HL-60 (cell line): Measurements from ENCODE around the gene TTC27.

Source experiments
- DNase-seq, 2 experiments: peaks; one replicate each; pipeline ENCODE4 v3.0.0-alpha.2; 2010 to 2020; ENCODE audit warnings: low read depth in 1 of 2, low spot score in 1 of 2
- H3K27ac ChIP-seq: fragments of 250-450 bp; sonication (Bioruptor Pico); replicated peaks from 2 replicates; pipeline ENCODE4 v1.5.1; 2020; ENCODE audit warnings: mild to moderate bottlenecking, moderate library complexity
- H3K27me3 ChIP-seq: fragments of 250-450 bp; sonication (Bioruptor Pico); 2 replicates; pipeline ENCODE4 v1.5.1; 2021; ENCODE audit warnings: mild to moderate bottlenecking, moderate library complexity; ENCODE audit not compliant: insufficient read depth, poor library complexity, severe bottlenecking
- H3K4me3 ChIP-seq: replicated peaks from 2 replicates; pipeline ENCODE4 v1.5.1; 2011; ENCODE audit warnings: mild to moderate bottlenecking, control low read depth, low read length; ENCODE audit not compliant: insufficient read depth
- GABPA ChIP-seq: IDR thresholded peaks from 2 replicates; pipeline ENCODE4 v1.6.1; 2012; ENCODE audit warnings: low read depth
- POLR2AphosphoS5 ChIP-seq: IDR thresholded peaks from 2 replicates; pipeline ENCODE4 v1.6.1; 2012; ENCODE audit warnings: low read depth
- SPI1 ChIP-seq: IDR thresholded peaks from 2 replicates; pipeline ENCODE4 v1.6.1; 2012; ENCODE audit warnings: low read depth, mild to moderate bottlenecking, borderline replicate concordance
- TF ChIP-seq, protein P1 (sequence below): IDR thresholded peaks from one replicate; pipeline ENCODE4 v1.5.1; 2011; ENCODE audit warnings: low read length, control low read depth, inconsistent platforms; ENCODE audit not compliant: insufficient read depth
- TF ChIP-seq, protein P2 (sequence below): IDR thresholded peaks from 2 replicates; pipeline ENCODE4 v1.6.1; 2012; ENCODE audit warnings: low read depth; ENCODE audit not compliant: insufficient replicate concordance

Gene TTC27

DNA sequence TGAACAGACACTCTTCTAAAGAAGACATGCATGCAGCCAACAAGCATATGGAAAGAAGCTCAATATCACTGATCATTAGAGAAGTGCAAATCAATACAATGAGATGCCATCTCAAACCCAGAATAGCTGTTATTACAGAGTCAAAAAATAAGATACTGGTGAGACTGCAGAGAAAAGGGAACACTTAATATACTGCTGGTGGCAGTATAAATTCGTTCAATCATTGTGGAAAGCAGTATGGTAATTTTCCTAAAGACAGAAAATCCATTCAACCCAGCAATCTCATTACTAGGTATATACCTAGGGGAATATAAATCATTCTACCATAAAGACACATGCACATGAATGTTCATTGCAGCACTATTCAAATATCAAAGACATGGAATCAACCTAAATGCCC lies 202.3 kb downstream of the TTC27 start:
- TF ChIP-seq GABPA (no peak), SPI1 (no peak), POLR2AphosphoS5 (no peak)
- TF ChIP-seq, protein P1, sequence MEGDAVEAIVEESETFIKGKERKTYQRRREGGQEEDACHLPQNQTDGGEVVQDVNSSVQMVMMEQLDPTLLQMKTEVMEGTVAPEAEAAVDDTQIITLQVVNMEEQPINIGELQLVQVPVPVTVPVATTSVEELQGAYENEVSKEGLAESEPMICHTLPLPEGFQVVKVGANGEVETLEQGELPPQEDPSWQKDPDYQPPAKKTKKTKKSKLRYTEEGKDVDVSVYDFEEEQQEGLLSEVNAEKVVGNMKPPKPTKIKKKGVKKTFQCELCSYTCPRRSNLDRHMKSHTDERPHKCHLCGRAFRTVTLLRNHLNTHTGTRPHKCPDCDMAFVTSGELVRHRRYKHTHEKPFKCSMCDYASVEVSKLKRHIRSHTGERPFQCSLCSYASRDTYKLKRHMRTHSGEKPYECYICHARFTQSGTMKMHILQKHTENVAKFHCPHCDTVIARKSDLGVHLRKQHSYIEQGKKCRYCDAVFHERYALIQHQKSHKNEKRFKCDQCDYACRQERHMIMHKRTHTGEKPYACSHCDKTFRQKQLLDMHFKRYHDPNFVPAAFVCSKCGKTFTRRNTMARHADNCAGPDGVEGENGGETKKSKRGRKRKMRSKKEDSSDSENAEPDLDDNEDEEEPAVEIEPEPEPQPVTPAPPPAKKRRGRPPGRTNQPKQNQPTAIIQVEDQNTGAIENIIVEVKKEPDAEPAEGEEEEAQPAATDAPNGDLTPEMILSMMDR, result no peak
- TF ChIP-seq, protein P2, sequence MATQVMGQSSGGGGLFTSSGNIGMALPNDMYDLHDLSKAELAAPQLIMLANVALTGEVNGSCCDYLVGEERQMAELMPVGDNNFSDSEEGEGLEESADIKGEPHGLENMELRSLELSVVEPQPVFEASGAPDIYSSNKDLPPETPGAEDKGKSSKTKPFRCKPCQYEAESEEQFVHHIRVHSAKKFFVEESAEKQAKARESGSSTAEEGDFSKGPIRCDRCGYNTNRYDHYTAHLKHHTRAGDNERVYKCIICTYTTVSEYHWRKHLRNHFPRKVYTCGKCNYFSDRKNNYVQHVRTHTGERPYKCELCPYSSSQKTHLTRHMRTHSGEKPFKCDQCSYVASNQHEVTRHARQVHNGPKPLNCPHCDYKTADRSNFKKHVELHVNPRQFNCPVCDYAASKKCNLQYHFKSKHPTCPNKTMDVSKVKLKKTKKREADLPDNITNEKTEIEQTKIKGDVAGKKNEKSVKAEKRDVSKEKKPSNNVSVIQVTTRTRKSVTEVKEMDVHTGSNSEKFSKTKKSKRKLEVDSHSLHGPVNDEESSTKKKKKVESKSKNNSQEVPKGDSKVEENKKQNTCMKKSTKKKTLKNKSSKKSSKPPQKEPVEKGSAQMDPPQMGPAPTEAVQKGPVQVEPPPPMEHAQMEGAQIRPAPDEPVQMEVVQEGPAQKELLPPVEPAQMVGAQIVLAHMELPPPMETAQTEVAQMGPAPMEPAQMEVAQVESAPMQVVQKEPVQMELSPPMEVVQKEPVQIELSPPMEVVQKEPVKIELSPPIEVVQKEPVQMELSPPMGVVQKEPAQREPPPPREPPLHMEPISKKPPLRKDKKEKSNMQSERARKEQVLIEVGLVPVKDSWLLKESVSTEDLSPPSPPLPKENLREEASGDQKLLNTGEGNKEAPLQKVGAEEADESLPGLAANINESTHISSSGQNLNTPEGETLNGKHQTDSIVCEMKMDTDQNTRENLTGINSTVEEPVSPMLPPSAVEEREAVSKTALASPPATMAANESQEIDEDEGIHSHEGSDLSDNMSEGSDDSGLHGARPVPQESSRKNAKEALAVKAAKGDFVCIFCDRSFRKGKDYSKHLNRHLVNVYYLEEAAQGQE, result no peak
- no peak overlapping the region for H3K27ac ChIP-seq
- no peaks in the 10 kb centered on the region for H3K27me3 ChIP-seq
- DNase-seq, result no peak
- H3K4me3 ChIP-seq, result no peak overlapping the region

DNA sequence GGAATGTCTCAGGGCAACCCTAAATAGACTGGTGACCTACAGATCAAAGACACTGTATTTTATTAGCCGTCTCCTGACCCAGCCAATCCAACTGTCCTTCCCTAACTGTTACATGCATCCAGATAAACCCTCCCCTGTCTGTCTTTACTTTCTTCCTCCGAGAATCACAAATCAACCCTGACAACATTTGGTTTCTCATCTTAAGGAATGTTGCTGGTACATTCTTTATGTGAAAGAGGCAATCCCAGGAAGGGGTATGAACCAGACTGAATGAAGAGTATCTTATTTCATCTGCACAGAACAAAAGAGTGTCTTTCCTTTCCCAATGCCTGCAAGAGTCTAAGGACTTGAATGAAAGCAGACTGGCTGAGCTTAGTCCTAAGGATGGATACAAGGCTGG lies 205.0 kb downstream of the TTC27 start:
- TF ChIP-seq, protein P1, result no peak
- TF ChIP-seq, protein P2, result no peak
- no peak for TF ChIP-seq GABPA
- TF ChIP-seq POLR2AphosphoS5, result no peak
- no peak for TF ChIP-seq SPI1
- Histone ChIP-seq H3K4me3 (no peak overlapping the region), H3K27ac (no peak overlapping the region), H3K27me3 (no peaks in the 10 kb centered on the region)
- no peak for DNase-seq

DNA sequence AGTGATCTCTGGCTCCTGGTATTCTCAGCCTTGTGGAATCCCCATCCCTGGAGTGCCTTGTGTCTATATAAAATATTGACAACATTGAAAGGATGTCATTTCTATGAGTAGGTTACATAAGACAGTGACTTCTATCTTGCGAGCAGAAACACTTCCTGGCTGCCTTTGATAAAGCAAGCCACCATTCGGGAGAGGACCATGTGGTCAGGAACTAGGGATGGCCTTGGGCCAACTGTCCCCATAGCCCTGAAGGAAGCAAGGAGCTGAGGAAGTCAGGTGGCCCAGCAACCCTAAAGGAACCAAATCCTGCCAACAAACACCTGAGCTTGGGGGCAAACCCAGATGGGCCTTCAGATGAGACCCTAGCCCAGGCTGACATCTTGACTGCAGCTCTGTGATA lies 205.9 kb downstream of the TTC27 start:
- no peak overlapping the region for H3K27ac ChIP-seq
- H3K27me3 ChIP-seq, result no peaks in the 10 kb centered on the region
- no peak overlapping the region for H3K4me3 ChIP-seq
- no peak for DNase-seq
- TF ChIP-seq POLR2AphosphoS5 (no peak), SPI1 (no peak), GABPA (no peak)
- TF ChIP-seq, protein P2, result no peak
- TF ChIP-seq, protein P1, result no peak
